ENCODE data around the gene ADAM8. TPM values are rescaled to one million over a fixed set of nuclear protein-coding genes. Genes with fewer than 3 reads are reported as not detected.

ADAM8 gene
- total RNA-seq, 2 experiments from 2014 or later, result 106 to 115 TPM

GRCh38 chr10:133277993-133278576 is 1.4 kb upstream of the ADAM8 start:
- no peak for TF ChIP-seq CTCF (IDR thresholded peaks at IDR 0.05)
- H3K27me3 Mint-ChIP-seq, result no peaks in the 10 kb centered on the region
- ATAC-seq (no peak), DNase-seq (no peak)
- peaks cover 2% of the 10 kb centered on the region for H3K36me3 Mint-ChIP-seq (ENCODE audit: low read depth)
- intact Hi-C loops (cut with micrococcal nuclease), result no loop called here
- ChIA-PET POLR2A (interaction anchor here (1.1 to 6.1 kb wide), 6 partner anchors 8 to 31 kb away, joined by 3 to 46 read pairs (median 4); no protein-coding TSS in a partner anchor), CTCF (interaction anchor here (1.1 to 2.1 kb wide), 4 partner anchors 29 to 374 kb away, joined by 3 to 13 read pairs (median 5); no protein-coding TSS in a partner anchor)
- H3K9me3 Mint-ChIP-seq, result no peaks in the 10 kb centered on the region
- H3K4me3 Mint-ChIP-seq, result peak overlapping the region; percentile 57
- peaks cover 26% of the 10 kb centered on the region for H3K4me1 Mint-ChIP-seq (ENCODE audit: low read depth)
- peak overlapping the region; percentile 71 for H3K27ac Mint-ChIP-seq

GRCh38 chr10:133277277-133277992 is 767 bp upstream of the ADAM8 start:
- H3K9me3 Mint-ChIP-seq, result no peaks in the 10 kb centered on the region
- DNase-seq, result no peak
- peaks cover 26% of the 10 kb centered on the region for H3K4me1 Mint-ChIP-seq (ENCODE audit: low read depth)
- ATAC-seq, result no peak
- peak overlapping the region; percentile 57 for H3K4me3 Mint-ChIP-seq
- CTCF ChIA-PET, result interaction anchor here (1.1 to 2.1 kb wide), 4 partner anchors 30 to 373 kb away, joined by 3 to 13 read pairs (median 5); no protein-coding TSS in a partner anchor
- H3K36me3 Mint-ChIP-seq (ENCODE audit: low read depth), result peaks cover 2% of the 10 kb centered on the region
- no peaks in the 10 kb centered on the region for H3K27me3 Mint-ChIP-seq
- TF ChIP-seq CTCF (IDR thresholded peaks at IDR 0.05), result no peak
- H3K27ac Mint-ChIP-seq, result no peak overlapping the region
- POLR2A ChIA-PET, result interaction anchor here (1.1 to 6.1 kb wide), 6 partner anchors 9 to 30 kb away, joined by 3 to 46 read pairs (median 6); no protein-coding TSS in a partner anchor
- intact Hi-C loops (cut with micrococcal nuclease), result no loop called here

GRCh38 chr10:133276100-133276434 is 601 bp downstream of the ADAM8 start:
- POLR2A ChIA-PET, result interaction anchor here (1.3 to 6.1 kb wide), 4 partner anchors 9 to 49 kb away, joined by 3 to 46 read pairs (median 20); no protein-coding TSS in a partner anchor
- Mint-ChIP-seq H3K4me1 (ENCODE audit: low read depth) (peaks cover 26% of the 10 kb centered on the region), H3K36me3 (ENCODE audit: low read depth) (peaks cover 7% of the 10 kb centered on the region), H3K4me3 (peak overlapping the region; percentile 92), H3K27ac (peak overlapping the region; percentile 89), H3K9me3 (no peaks in the 10 kb centered on the region), H3K27me3 (no peaks in the 10 kb centered on the region)
- CTCF ChIA-PET, result interaction anchor here (1.2 to 3.0 kb wide), 5 partner anchors 13 to 53 kb away, joined by 4 to 28 read pairs (median 6); no protein-coding TSS in a partner anchor
- intact Hi-C loops (cut with micrococcal nuclease), result no loop called here
- DNase-seq (no peak), ATAC-seq (no peak)
- TF ChIP-seq CTCF (IDR thresholded peaks at IDR 0.05), result no peak

GRCh38 chr10:133275684-133276092 is 980 bp downstream of the ADAM8 start:
- Mint-ChIP-seq H3K4me1 (ENCODE audit: low read depth) (peaks cover 26% of the 10 kb centered on the region), H3K27me3 (no peaks in the 10 kb centered on the region), H3K27ac (peak overlapping the region; percentile 89), H3K4me3 (peak overlapping the region; percentile 92), H3K36me3 (ENCODE audit: low read depth) (peaks cover 7% of the 10 kb centered on the region), H3K9me3 (no peaks in the 10 kb centered on the region)
- POLR2A ChIA-PET, result interaction anchor here (0.6 to 6.1 kb wide), 6 partner anchors 9 to 85 kb away, joined by 3 to 46 read pairs (median 6); no protein-coding TSS in a partner anchor
- TF ChIP-seq CTCF (IDR thresholded peaks at IDR 0.05), result peak; percentile 40
- CTCF ChIA-PET, result interaction anchor here (0.8 to 3.0 kb wide), 8 partner anchors 12 to 54 kb away, joined by 3 to 28 read pairs (median 5); no protein-coding TSS in a partner anchor
- DNase-seq (peak; percentile 77), ATAC-seq (peak; percentile 42)
- intact Hi-C loops (cut with micrococcal nuclease), result no loop called here

All from activated CD8-positive, alpha-beta T cell treated with anti-CD3 and anti-CD28 coated beads for 36 hours (primary cell).